ENCODE results near the gene LRRTM1.

- TF ChIP-seq, protein P1, sequence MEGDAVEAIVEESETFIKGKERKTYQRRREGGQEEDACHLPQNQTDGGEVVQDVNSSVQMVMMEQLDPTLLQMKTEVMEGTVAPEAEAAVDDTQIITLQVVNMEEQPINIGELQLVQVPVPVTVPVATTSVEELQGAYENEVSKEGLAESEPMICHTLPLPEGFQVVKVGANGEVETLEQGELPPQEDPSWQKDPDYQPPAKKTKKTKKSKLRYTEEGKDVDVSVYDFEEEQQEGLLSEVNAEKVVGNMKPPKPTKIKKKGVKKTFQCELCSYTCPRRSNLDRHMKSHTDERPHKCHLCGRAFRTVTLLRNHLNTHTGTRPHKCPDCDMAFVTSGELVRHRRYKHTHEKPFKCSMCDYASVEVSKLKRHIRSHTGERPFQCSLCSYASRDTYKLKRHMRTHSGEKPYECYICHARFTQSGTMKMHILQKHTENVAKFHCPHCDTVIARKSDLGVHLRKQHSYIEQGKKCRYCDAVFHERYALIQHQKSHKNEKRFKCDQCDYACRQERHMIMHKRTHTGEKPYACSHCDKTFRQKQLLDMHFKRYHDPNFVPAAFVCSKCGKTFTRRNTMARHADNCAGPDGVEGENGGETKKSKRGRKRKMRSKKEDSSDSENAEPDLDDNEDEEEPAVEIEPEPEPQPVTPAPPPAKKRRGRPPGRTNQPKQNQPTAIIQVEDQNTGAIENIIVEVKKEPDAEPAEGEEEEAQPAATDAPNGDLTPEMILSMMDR (IDR thresholded peaks at IDR 0.05): no peak
- TF ChIP-seq EP300 (IDR thresholded peaks at IDR 0.05) (no peak), TP53 (CRISPR knock-in tag; IDR thresholded peaks at IDR 0.05) (no peak), MAFK (IDR thresholded peaks at IDR 0.05; ENCODE audit: partially characterized antibody) (no peak), MAZ (IDR thresholded peaks at IDR 0.05; ENCODE audit: borderline replicate concordance, low read depth, low read length) (no peak), PBX3 (IDR thresholded peaks at IDR 0.05) (no peak), JUNB (IDR thresholded peaks at IDR 0.05) (no peak)
Measured at GRCh38 chr2:80326861-80327260, 22.3 kb upstream of the LRRTM1 start.
